ENCODE results near the gene BCL2L13.

Gene BCL2L13

DNA sequence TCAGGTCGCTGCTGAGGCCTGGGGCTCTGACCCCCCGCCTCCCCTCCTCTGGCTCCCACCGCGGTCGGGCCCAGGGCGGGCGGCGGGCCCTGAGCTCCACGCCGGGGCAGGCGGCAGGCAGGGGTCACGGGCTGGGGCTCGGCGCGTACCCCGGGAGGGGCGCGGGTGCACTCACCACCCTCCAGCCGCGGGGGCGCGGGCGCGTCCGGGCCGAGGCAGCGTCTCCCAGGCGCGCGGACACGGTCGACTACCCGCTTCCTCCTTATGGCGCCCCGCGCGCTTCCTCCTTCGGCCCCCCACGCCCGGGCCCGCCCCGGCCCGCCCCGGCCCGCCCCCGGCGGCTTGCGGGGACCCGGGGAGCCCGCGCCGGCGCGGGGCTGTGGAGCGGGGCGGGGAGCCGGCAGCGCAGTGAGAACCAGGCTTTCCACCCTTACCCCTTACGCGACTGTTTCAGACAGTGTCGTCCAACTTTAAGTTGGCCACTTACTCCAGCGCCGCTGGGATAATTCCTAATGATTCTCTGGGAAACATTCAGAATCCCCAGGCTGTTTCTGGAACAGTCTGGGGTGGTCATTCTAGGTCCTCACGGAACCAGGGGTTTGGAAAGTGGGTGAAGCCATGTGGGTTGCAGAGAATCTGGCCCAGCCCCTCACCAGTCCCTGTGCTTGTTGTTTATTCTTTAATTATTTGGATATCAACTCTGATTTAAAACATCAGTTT, 135.8 kb downstream of the BCL2L13 start, which contains the start of gene BID:
TSS of gene BID (minus strand) at position 264 of the 720 bp plus-strand sequence. CDS start 24,353 bp downstream, outside the sequence.
- H3K4me3 ChIP-seq (ENCODE audit: low read depth, low read length), result peak within 1 kb of the TSS; percentile 60
- no peak for DNase-seq (ENCODE audit: low read depth)

DNA sequence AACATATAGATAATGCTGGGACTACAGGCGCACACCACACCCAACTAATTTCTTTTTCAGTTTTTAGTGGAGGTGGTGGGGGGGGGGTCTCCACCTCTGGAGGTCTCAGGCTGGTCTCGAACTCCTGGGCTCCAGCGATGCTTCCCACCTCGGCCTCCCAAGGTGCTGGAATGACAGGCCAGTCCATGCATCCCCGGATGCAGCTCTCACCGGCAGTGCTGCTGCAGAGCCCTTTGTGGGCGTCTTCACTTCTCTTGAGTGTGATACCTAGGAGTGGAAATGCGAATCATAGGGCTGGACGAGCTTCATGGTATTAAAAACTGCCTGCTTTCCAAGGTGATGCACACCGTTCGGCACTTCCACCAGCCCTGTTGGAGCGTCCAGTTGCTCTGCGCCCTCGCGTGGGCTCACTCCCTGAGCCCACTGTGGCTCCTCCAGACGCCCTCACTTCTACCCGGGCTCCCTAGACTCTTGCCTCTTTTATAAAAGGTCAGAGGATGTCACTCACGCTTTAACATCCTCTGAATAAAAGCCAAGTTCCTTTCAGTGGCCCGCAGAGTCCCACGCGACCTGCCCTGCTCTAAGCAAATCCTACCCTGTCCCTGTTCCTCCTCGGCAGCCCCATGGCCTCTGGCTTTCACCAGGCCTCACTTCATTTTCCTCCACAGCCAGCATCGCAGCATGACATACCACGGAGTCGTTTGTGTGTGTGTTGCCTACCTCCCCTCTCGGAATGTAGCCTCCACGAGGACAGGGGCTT, 136.5 kb downstream of the BCL2L13 start:
- peak overlapping the region; percentile 60 for H3K4me3 ChIP-seq (ENCODE audit: low read depth, low read length)
- DNase-seq (ENCODE audit: low read depth), result no peak

DNA sequence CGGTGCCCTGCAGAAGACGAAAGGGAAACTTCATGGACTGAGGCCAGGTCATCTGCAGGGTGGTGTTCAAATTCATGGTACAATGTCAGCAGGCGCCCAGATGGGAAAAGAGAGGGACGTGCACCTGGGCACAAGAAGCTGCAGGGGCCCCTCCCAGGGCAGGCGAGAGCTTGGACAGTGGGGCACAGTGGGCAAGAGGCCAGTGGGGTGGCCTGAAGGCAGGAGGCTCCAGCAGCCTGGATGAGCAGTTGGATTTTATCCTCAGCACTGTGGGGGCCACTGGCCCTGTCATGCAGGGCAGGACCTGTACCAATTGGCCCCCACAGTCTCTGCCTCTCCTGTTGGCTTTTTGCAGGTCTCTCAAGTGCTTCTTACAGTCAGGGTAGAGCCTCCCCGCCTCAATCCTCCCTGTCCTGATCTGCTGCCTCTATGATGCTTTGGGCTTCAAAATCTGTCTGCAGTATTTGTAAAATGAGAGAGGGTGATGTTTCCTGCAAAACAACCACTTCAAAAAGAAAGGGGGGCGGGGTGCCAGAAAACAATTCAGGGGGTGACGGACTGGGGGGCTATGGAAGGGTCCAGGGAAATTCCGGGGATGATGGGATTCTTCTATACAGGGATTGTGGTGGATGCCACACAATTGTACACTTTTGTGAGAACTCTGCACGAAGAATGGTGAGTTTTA, 137.4 kb downstream of the BCL2L13 start:
- no peak overlapping the region for H3K4me3 ChIP-seq (ENCODE audit: low read depth, low read length)
- DNase-seq (ENCODE audit: low read depth), result no peak

DNA sequence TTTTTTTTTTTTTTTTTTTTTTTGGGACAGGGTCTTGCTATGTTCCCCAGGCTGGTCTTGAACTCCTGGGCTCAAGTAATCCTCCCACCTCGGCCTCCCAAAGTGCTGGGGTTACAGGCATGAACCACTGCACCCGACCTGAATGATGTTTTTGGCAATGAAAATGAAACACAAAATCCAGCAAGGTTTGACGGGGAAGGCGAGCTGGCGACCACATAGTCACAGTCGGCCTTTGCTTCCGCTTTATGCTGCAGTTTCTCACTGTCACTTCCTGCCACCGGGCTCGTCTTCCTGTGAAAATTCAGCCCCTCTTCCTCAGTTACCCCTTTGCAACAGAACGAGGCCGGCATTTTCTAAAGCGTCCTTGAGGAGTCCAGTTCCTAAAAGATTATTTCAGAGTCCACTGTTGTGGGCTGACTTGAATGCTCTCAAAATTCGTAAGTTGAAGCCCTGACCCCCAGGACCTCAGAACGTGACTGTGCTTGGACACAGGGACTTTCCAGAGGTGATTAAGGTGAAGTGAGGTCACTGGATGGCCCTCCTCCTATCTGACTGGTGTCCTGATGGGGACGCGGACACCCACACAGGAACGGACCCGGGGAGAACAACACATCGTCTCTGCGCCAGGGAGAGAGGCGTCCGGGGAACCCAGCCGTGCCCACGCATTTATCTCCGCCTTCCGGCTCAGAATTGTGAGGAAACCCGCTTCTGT, 138.6 kb downstream of the BCL2L13 start:
- no peak overlapping the region for H3K4me3 ChIP-seq (ENCODE audit: low read depth, low read length)
- DNase-seq (ENCODE audit: low read depth), result no peak

DNA sequence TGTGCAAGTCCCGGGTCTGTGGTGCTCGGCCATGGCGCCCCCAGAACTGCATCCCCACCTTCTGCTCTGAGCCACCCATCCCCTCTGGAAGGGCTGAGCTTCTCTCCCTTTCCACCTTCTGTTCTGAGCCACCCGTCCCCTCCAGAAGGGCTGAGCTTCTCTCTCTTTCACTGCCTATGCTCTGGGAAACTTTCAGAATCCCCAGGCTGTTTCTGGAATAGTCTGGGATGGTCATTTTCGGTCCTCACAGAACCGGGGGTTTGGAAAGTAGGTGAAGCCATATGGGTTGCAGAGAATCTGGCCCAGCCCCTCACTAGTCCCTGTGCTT, 139.1 kb downstream of the BCL2L13 start:
- no peak for DNase-seq (ENCODE audit: low read depth)
- H3K4me3 ChIP-seq (ENCODE audit: low read depth, low read length), result no peak overlapping the region

DNA sequence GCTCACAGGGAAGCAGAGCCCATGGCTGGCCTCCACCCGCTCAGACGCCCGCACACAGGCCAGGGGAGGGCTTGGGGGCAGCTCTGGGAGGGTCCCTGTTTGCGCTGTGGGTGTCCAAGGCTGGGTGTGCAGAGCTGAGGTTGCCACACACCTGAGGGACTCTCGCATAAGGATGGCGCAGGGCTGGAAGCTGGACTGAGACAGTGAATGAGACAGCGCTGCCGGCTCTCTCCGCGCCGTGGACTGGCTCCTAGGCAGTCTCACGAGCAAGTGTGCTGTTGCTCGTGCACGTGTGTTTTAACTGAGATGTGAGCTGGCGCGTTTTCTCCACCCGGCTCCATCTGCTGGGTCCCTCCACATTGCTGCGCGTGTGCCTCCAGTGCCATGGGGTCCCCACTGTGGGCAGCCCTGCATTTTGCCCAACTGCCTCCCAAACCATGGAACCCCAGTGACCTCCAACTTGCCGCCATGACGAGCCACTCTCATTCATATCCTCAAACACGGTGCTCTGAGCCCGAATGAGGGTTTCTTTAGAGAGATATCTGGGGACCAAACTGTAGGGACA, 139.9 kb downstream of the BCL2L13 start:
- no peak overlapping the region for H3K4me3 ChIP-seq (ENCODE audit: low read depth, low read length)
- DNase-seq (ENCODE audit: low read depth), result no peak

DNA sequence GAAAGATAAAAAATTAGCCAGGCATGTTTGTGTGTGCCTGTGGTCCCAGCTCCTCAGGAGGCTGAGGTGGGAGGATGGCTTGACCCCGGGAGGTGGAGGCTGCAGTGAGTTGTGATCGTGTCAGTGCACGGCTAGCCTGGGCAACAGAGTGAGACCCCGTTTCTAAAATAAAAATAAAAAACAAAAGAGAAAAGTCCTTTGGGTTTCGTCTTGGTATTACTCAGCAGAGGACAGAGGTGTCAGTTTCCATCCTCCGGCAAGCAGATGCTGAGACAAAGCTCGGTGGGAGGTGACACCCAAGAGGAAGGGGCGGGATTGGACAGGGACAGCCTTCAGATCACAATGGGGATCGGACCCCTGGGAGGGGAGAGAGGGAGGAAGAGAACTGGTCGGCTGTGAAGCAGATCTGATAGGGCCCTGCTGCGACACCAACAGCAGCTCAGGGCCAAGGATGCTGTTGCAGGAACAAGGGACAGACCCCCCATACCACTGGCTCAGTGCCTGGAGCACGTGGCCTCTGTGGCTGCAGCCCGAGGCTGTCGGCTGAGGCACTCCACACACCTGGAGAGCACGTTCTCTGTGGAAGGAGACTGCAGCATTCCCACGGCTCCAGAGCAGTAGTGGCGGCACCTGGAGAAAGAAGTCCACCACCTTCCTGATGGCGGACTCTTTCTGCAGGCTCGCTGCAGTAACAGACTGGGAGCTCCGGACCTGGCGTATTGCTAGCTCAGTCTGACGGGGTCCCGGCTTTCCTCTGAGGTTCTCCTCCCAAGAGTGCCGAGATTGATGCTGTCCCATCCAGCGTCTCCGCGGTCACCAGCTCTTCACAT, 140.9 kb downstream of the BCL2L13 start:
- H3K4me3 ChIP-seq (ENCODE audit: low read depth, low read length), result no peak overlapping the region
- no peak for DNase-seq (ENCODE audit: low read depth)

DNA sequence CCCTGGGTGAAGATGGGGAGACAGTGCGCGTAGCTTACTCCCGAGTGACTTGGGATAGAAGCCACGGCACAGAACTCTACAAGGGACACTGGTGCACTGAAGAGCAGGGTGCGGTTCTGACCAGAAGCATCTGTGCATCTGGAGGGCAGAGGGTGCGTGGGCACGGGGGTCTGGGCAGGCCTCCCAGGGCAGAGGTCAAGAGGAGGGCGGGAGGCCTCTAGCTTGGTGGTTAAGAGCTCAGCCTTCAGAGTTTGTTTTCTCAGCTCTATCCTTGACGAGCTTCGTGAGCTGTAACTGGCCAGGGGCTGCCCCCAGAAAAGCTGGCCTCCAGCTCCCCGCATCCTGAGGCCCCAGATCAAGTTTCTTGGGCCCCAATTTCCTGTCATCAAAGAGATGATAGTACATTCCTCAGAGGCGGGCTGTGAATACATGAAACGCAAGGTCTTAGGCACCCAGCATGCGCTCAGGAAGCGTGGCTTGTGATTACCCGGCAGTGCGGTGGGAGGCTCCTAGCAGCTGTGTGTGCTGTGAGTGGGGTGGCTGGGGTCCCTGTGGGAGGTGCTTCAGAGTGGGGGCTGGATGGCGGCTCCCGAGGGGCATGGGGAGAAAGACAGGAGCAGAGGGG, 141.7 kb downstream of the BCL2L13 start:
- no peak for DNase-seq (ENCODE audit: low read depth)

More for the DNA sequence above, 141.7 kb downstream of the BCL2L13 start:
- H3K4me3 ChIP-seq (ENCODE audit: low read depth, low read length), result no peak overlapping the region

Measured in skeletal muscle cell (primary cell).